HepG2 (cell line): ENCODE measurements around the gene DIABLO. TPM values are rescaled to one million over a fixed set of nuclear protein-coding genes. Genes with fewer than 3 reads are reported as not detected.
A peak's percentile ranks its signal among the peaks of the same experiment; 100 is the strongest.

Experiments used
- IRF2 ChIP-seq: IDR thresholded peaks from 2 replicates; pipeline ENCODE4 v1.6.1; 2018; ENCODE audit warnings: missing genetic modification reagents, missing compliant biosample characterization
- SALL1 ChIP-seq: sonication (generic); formaldehyde crosslinking; IDR thresholded peaks from 2 replicates; pipeline ENCODE4 v1.8.0; 2022; ENCODE audit warnings: mild to moderate bottlenecking, missing genetic modification reagents
- SP5 ChIP-seq: IDR thresholded peaks from 2 replicates; pipeline ENCODE4 v1.6.1; 2016; ENCODE audit warnings: low read depth, borderline replicate concordance
- ZNF337 ChIP-seq: sonication (generic); formaldehyde crosslinking; IDR thresholded peaks from 2 replicates; pipeline ENCODE4 v1.5.1; 2020; ENCODE audit warnings: missing genetic modification reagents, low read depth, mild to moderate bottlenecking, borderline replicate concordance
- ZNF589 ChIP-seq: sonication (generic); formaldehyde crosslinking; conservative IDR thresholded peaks from 2 replicates; pipeline ENCODE4 v1.8.0; 2022; ENCODE audit warnings: mild to moderate bottlenecking, moderate library complexity, missing genetic modification reagents
- polyA plus RNA-seq, 8 experiments: library from polyadenylated mRNA; depleted of rRNA in 3 of 8; stranded (reverse) in 7 of 8; unstranded in 1 of 8; fragments of >200 nt; fragmentation: Illumina TruSeq in 4 of 8; extraction: Trizol in 4 of 8; gene quantifications; 2 replicates each; pipeline versions ENCODE4 v1.2.1 to v1.2.3, GENCODE V29; 2011 to 2016; ENCODE audit warnings: low read depth in 4 of 8, missing spikeins in 1 of 8, mixed read lengths in 1 of 8; ENCODE audit not compliant: insufficient read depth in 1 of 8
- total RNA-seq, 5 experiments: library from RNA; depleted of rRNA; stranded (reverse); fragments of >200 nt; fragmentation: Illumina TruSeq; extraction: Trizol; gene quantifications; 2 replicates each; pipeline ENCODE4 v1.2.3, GENCODE V29; 2016; ENCODE audit warnings: low read depth in 1 of 5
- TF ChIP-seq, protein P1 (sequence below): sonication (generic); formaldehyde crosslinking; IDR thresholded peaks from 2 replicates; pipeline ENCODE4 v1.4.0; 2020; ENCODE audit warnings: missing genetic modification reagents, borderline replicate concordance
- TF ChIP-seq, protein P2 (sequence below): sonication (generic); formaldehyde crosslinking; IDR thresholded peaks from 2 replicates; pipeline ENCODE4 v1.5.1; 2020; ENCODE audit warnings: missing genetic modification reagents, mild to moderate bottlenecking, borderline replicate concordance
- TF ChIP-seq, protein P3 (sequence below): sonication (generic); formaldehyde crosslinking; IDR thresholded peaks from 2 replicates; pipeline ENCODE4 v1.4.0; 2020; ENCODE audit warnings: missing genetic modification reagents
- TF ChIP-seq, protein P4 (sequence below): sonication (generic); formaldehyde crosslinking; IDR thresholded peaks from 2 replicates; pipeline ENCODE4 v1.4.0; 2020; ENCODE audit warnings: missing genetic modification reagents
- TF ChIP-seq, protein P5 (sequence below): sonication (generic); formaldehyde crosslinking; conservative IDR thresholded peaks from 2 replicates; pipeline ENCODE4 v1.4.0; 2020; ENCODE audit warnings: missing genetic modification reagents
- TF ChIP-seq, protein P6 (sequence below): sonication (generic); formaldehyde crosslinking; IDR thresholded peaks from 2 replicates; pipeline ENCODE4 v1.8.0; 2022; ENCODE audit warnings: missing genetic modification reagents, low read depth, mild to moderate bottlenecking, borderline replicate concordance

DIABLO gene
- total and polyA plus RNA-seq, 2 of the 13 experiments (the other 11 are each of a cell fraction or from before 2014, with no cell fraction given) = 20.7 to 70.9 TPM

DNA sequence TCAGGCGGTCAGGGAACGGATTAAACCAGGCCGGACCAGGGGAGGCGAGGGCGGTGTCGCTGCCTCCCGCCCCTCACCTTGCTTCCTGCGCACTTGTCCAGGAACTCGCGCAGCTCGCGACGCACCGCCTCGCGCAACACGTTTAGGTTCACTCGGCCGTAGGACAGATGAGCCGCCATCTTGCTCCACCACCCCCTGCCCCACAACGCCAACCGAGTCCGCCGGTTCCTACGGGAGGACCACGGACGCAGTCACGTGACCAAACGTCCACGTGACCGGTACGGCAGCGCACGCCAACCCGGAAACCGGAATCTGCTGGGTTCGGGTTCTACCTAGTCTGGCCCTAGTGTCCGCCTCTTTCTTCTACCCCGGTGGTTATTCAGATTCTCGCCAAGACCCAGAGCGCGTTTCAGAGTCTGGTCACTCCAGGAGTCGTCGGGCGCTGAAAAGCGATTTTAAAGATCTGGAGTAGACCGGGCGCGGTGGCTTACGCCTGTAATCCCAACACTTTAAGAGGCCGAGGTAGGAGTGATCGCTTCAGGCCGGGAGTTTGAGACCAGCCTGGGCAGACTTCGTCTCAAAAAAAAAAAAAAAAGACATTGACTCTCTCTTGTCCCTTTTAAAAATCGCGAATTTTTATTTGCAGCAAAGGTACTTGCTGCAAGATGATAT is 40.5 kb upstream of the DIABLO start, which contains the start of gene VPS33A (continued):
- peak; percentile 93 for TF ChIP-seq SALL1 (CRISPR knock-in tag)
- TF ChIP-seq, protein P1, sequence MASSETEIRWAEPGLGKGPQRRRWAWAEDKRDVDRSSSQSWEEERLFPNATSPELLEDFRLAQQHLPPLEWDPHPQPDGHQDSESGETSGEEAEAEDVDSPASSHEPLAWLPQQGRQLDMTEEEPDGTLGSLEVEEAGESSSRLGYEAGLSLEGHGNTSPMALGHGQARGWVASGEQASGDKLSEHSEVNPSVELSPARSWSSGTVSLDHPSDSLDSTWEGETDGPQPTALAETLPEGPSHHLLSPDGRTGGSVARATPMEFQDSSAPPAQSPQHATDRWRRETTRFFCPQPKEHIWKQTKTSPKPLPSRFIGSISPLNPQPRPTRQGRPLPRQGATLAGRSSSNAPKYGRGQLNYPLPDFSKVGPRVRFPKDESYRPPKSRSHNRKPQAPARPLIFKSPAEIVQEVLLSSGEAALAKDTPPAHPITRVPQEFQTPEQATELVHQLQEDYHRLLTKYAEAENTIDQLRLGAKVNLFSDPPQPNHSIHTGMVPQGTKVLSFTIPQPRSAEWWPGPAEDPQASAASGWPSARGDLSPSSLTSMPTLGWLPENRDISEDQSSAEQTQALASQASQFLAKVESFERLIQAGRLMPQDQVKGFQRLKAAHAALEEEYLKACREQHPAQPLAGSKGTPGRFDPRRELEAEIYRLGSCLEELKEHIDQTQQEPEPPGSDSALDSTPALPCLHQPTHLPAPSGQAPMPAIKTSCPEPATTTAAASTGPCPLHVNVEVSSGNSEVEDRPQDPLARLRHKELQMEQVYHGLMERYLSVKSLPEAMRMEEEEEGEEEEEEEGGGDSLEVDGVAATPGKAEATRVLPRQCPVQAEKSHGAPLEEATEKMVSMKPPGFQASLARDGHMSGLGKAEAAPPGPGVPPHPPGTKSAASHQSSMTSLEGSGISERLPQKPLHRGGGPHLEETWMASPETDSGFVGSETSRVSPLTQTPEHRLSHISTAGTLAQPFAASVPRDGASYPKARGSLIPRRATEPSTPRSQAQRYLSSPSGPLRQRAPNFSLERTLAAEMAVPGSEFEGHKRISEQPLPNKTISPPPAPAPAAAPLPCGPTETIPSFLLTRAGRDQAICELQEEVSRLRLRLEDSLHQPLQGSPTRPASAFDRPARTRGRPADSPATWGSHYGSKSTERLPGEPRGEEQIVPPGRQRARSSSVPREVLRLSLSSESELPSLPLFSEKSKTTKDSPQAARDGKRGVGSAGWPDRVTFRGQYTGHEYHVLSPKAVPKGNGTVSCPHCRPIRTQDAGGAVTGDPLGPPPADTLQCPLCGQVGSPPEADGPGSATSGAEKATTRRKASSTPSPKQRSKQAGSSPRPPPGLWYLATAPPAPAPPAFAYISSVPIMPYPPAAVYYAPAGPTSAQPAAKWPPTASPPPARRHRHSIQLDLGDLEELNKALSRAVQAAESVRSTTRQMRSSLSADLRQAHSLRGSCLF = no peak
- TF ChIP-seq ZNF337 = no peak
- TF ChIP-seq, protein P2, sequence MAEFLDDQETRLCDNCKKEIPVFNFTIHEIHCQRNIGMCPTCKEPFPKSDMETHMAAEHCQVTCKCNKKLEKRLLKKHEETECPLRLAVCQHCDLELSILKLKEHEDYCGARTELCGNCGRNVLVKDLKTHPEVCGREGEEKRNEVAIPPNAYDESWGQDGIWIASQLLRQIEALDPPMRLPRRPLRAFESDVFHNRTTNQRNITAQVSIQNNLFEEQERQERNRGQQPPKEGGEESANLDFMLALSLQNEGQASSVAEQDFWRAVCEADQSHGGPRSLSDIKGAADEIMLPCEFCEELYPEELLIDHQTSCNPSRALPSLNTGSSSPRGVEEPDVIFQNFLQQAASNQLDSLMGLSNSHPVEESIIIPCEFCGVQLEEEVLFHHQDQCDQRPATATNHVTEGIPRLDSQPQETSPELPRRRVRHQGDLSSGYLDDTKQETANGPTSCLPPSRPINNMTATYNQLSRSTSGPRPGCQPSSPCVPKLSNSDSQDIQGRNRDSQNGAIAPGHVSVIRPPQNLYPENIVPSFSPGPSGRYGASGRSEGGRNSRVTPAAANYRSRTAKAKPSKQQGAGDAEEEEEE (CRISPR knock-in tag) = no peak
- TF ChIP-seq SP5 (CRISPR knock-in tag) = no peak; the same call in 1 of the 2 replicates
- TF ChIP-seq ZNF589 (CRISPR knock-in tag) = peak; percentile 92; the same call in 1 of the 2 replicates
- TF ChIP-seq, protein P3, sequence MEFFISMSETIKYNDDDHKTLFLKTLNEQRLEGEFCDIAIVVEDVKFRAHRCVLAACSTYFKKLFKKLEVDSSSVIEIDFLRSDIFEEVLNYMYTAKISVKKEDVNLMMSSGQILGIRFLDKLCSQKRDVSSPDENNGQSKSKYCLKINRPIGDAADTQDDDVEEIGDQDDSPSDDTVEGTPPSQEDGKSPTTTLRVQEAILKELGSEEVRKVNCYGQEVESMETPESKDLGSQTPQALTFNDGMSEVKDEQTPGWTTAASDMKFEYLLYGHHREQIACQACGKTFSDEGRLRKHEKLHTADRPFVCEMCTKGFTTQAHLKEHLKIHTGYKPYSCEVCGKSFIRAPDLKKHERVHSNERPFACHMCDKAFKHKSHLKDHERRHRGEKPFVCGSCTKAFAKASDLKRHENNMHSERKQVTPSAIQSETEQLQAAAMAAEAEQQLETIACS (CRISPR knock-in tag) = no peak
- TF ChIP-seq, protein P4, sequence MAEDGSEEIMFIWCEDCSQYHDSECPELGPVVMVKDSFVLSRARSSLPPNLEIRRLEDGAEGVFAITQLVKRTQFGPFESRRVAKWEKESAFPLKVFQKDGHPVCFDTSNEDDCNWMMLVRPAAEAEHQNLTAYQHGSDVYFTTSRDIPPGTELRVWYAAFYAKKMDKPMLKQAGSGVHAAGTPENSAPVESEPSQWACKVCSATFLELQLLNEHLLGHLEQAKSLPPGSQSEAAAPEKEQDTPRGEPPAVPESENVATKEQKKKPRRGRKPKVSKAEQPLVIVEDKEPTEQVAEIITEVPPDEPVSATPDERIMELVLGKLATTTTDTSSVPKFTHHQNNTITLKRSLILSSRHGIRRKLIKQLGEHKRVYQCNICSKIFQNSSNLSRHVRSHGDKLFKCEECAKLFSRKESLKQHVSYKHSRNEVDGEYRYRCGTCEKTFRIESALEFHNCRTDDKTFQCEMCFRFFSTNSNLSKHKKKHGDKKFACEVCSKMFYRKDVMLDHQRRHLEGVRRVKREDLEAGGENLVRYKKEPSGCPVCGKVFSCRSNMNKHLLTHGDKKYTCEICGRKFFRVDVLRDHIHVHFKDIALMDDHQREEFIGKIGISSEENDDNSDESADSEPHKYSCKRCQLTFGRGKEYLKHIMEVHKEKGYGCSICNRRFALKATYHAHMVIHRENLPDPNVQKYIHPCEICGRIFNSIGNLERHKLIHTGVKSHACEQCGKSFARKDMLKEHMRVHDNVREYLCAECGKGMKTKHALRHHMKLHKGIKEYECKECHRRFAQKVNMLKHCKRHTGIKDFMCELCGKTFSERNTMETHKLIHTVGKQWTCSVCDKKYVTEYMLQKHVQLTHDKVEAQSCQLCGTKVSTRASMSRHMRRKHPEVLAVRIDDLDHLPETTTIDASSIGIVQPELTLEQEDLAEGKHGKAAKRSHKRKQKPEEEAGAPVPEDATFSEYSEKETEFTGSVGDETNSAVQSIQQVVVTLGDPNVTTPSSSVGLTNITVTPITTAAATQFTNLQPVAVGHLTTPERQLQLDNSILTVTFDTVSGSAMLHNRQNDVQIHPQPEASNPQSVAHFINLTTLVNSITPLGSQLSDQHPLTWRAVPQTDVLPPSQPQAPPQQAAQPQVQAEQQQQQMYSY (CRISPR knock-in tag) = peak; percentile 78
- TF ChIP-seq, protein P5, sequence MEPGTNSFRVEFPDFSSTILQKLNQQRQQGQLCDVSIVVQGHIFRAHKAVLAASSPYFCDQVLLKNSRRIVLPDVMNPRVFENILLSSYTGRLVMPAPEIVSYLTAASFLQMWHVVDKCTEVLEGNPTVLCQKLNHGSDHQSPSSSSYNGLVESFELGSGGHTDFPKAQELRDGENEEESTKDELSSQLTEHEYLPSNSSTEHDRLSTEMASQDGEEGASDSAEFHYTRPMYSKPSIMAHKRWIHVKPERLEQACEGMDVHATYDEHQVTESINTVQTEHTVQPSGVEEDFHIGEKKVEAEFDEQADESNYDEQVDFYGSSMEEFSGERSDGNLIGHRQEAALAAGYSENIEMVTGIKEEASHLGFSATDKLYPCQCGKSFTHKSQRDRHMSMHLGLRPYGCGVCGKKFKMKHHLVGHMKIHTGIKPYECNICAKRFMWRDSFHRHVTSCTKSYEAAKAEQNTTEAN (CRISPR knock-in tag) = no peak
- TF ChIP-seq, protein P6, sequence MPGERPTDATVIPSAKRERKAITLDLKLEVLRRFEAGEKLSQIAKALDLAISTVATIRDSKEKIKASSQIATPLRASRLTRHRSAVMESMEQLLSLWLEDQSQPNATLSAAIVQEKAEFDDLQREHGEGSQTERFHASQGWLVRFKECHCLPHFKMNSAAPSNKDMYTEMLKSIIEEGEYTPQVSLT (CRISPR knock-in tag) = no peak
- TF ChIP-seq IRF2 (CRISPR knock-in tag) = peak; percentile 92
